H1 (cell line): ENCODE measurements around the gene GABRG3. TPM values are rescaled to one million over a fixed set of nuclear protein-coding genes. Genes with fewer than 3 reads are reported as not detected.

Source experiments
- CTCF ChIA-PET: fragments of 300-600 bp; sonication (Branson Sonifier 250); formaldehyde crosslinking; loops from one replicate; lab custom pipeline; 2021; ENCODE audit not compliant: partially characterized antibody; lab: Charles Lee
- POLR2A ChIA-PET: fragments of 300-600 bp; sonication (Branson Sonifier 250); formaldehyde crosslinking; loops from one replicate; lab custom pipeline; 2021; ENCODE audit warnings: inconsistent platforms; ENCODE audit not compliant: partially characterized antibody; lab: Charles Lee
- DNase-seq, 2 experiments: peaks; one replicate each; pipeline versions ENCODE4 v3.0.0 to v3.0.0-alpha.2; 2010 to 2022; ENCODE audit warnings: low spot score in 2 of 2, low read depth in 1 of 2, mixed read lengths in 1 of 2
- FAIRE-seq: peaks from 2 replicates; lab custom pipeline; 2011; peaks lifted over from hg19 to GRCh38; lab: Jason Lieb, UNC
- H2AFZ ChIP-seq: 2 replicates; pipeline ENCODE4 v1.8.1; 2012; ENCODE audit warnings: low read length, inconsistent platforms
- H2AK5ac ChIP-seq: 2 replicates; pipeline ENCODE4 v1.6.1; 2013; ENCODE audit warnings: low read depth, low read length
- H2BK120ac ChIP-seq: replicated peaks from 2 replicates; pipeline ENCODE3; 2013; ENCODE audit warnings: low read depth, low read length, inconsistent platforms
- H2BK12ac ChIP-seq: 2 replicates; pipeline ENCODE4 v1.6.1; 2013; ENCODE audit warnings: low read depth, low read length
- H2BK15ac ChIP-seq: 2 replicates; pipeline ENCODE4 v1.6.1; 2013; ENCODE audit warnings: low read length
- H2BK20ac ChIP-seq: 2 replicates; pipeline ENCODE4 v1.6.1; 2013; ENCODE audit warnings: low read length
- H2BK5ac ChIP-seq: 2 replicates; pipeline ENCODE4 v1.6.1; 2013; ENCODE audit warnings: low read depth, low read length
- H3K14ac ChIP-seq: 2 replicates; pipeline ENCODE4 v1.6.1; 2013; ENCODE audit warnings: inconsistent platforms; ENCODE audit not compliant: insufficient read length
- H3K18ac ChIP-seq: 2 replicates; pipeline ENCODE4 v1.6.1; 2013; ENCODE audit warnings: low read length; ENCODE audit errors: extremely low read depth
- H3K23ac ChIP-seq: 2 replicates; pipeline ENCODE4 v1.6.1; 2013; ENCODE audit warnings: inconsistent platforms; ENCODE audit not compliant: insufficient read length
- H3K23me2 ChIP-seq: 2 replicates; pipeline ENCODE4 v1.6.1; 2013; ENCODE audit warnings: low read depth, low read length
- H3K27ac ChIP-seq: 2 replicates; pipeline ENCODE4 v1.6.1; 2011; ENCODE audit warnings: low read depth, low read length, inconsistent platforms
- H3K27me3 ChIP-seq, 4 experiments: replicated peaks in 1 of 4; 1 replicate in 1 of 4; 2 replicates in 3 of 4; pipeline versions ENCODE4 v1.6.1 to v1.8.1; 2011 to 2013; ENCODE audit warnings: low read length in 3 of 4, mild to moderate bottlenecking in 3 of 4, inconsistent platforms in 2 of 4, mixed read lengths in 2 of 4, moderate library complexity in 1 of 4; ENCODE audit not compliant: control insufficient read depth in 3 of 4, insufficient read depth in 3 of 4; ENCODE audit errors: extremely low read depth in 1 of 4
- H3K36me3 ChIP-seq, 4 experiments: 2 replicates each; pipeline versions ENCODE4 v1.6.1 to v1.8.1; 2011 to 2013; ENCODE audit warnings: mild to moderate bottlenecking in 4 of 4, low read length in 3 of 4, moderate library complexity in 2 of 4, control low read depth in 1 of 4, inconsistent platforms in 1 of 4; ENCODE audit not compliant: insufficient read depth in 4 of 4, control insufficient read depth in 2 of 4
- H3K4ac ChIP-seq: replicated peaks from 2 replicates; pipeline ENCODE3; 2013; ENCODE audit warnings: low read length, low read depth, mixed read lengths, inconsistent platforms; ENCODE audit not compliant: insufficient read length
- H3K4me1 ChIP-seq, 4 experiments: replicated peaks in 1 of 4; 1 replicate in 1 of 4; 2 replicates in 3 of 4; pipeline versions ENCODE4 v1.6.1 to v1.8.1; 2011 to 2013; ENCODE audit warnings: low read length in 3 of 4, inconsistent platforms in 2 of 4, mixed read lengths in 1 of 4; ENCODE audit not compliant: insufficient read depth in 4 of 4, control insufficient read depth in 3 of 4
- H3K4me2 ChIP-seq, 2 experiments: 2 replicates each; pipeline versions ENCODE4 v1.6.1 to v1.8.1; 2011 to 2013; ENCODE audit warnings: low read depth in 2 of 2, low read length in 2 of 2, control low read depth in 1 of 2, inconsistent platforms in 1 of 2, mild to moderate bottlenecking in 1 of 2; ENCODE audit not compliant: insufficient read depth in 1 of 2
- H3K4me3 ChIP-seq, 4 experiments: fragments of 200-600, 300-600 bp in 1 of 4; sonication (generic), shearing (Covaris generic), sonication (Bioruptor Twin) in 1 of 4; 2 replicates each; pipeline versions ENCODE4 v1.5.1 to v1.8.1; 2011 to 2016; ENCODE audit warnings: low read length in 4 of 4, low read depth in 3 of 4, control low read depth in 2 of 4, inconsistent platforms in 2 of 4, mild to moderate bottlenecking in 2 of 4, mixed read lengths in 1 of 4, moderate library complexity in 1 of 4; ENCODE audit not compliant: insufficient read depth in 2 of 4; ENCODE audit errors: extremely low read depth in 1 of 4
- H3K56ac ChIP-seq: replicated peaks from 2 replicates; pipeline ENCODE3; 2013; ENCODE audit warnings: low read depth, mild to moderate bottlenecking, mixed read lengths, low read length, inconsistent platforms; ENCODE audit not compliant: insufficient read length
- H3K79me1 ChIP-seq: 2 replicates; pipeline ENCODE4 v1.6.1; 2013; ENCODE audit warnings: low read depth, low read length, control low read depth
- H3K79me2 ChIP-seq, 2 experiments: 2 replicates each; pipeline versions ENCODE4 v1.6.1 to v1.8.1; 2012 to 2013; ENCODE audit warnings: low read length in 2 of 2, mild to moderate bottlenecking in 2 of 2, inconsistent platforms in 1 of 2; ENCODE audit not compliant: insufficient read depth in 2 of 2, control insufficient read depth in 1 of 2
- H3K9ac ChIP-seq, 4 experiments: replicated peaks in 1 of 4; 1 replicate in 1 of 4; 2 replicates in 3 of 4; pipeline versions ENCODE4 v1.6.1 to v1.8.1; 2011 to 2013; ENCODE audit warnings: low read depth in 3 of 4, low read length in 3 of 4, control low read depth in 2 of 4, mild to moderate bottlenecking in 2 of 4, moderate library complexity in 2 of 4, inconsistent platforms in 1 of 4; ENCODE audit errors: extremely low read depth in 1 of 4
- H3K9me3 ChIP-seq, 2 experiments: 2 replicates each; pipeline versions ENCODE4 v1.6.1 to v1.8.1; 2012 to 2013; ENCODE audit warnings: mild to moderate bottlenecking in 2 of 2, moderate library complexity in 2 of 2, control low read depth in 1 of 2, inconsistent platforms in 1 of 2, low read depth in 1 of 2, low read length in 1 of 2, mixed read lengths in 1 of 2; ENCODE audit not compliant: insufficient read depth in 2 of 2
- H4K20me1 ChIP-seq, 2 experiments: replicated peaks in 1 of 2; 2 replicates each; pipeline versions ENCODE3 to v1.8.1; 2011 to 2013; ENCODE audit warnings: inconsistent platforms in 2 of 2, low read length in 2 of 2, mild to moderate bottlenecking in 1 of 2; ENCODE audit not compliant: insufficient read depth in 2 of 2, control insufficient read depth in 1 of 2
- H4K5ac ChIP-seq: 2 replicates; pipeline ENCODE4 v1.6.1; 2013; ENCODE audit warnings: low read length, low read depth, mixed read lengths, inconsistent platforms; ENCODE audit not compliant: insufficient read length
- H4K8ac ChIP-seq: 2 replicates; pipeline ENCODE4 v1.8.0; 2013; ENCODE audit warnings: mild to moderate bottlenecking, moderate library complexity, low read length, inconsistent platforms; ENCODE audit not compliant: insufficient read depth; ENCODE audit errors: extremely low read depth
- H4K91ac ChIP-seq: replicated peaks from 2 replicates; pipeline ENCODE3; 2013; ENCODE audit warnings: low read length, mixed read lengths, inconsistent platforms; ENCODE audit not compliant: insufficient read length
- KDM5A ChIP-seq: fragments of 200-600 bp; IDR thresholded peaks from 2 replicates; pipeline ENCODE4 v1.7.1; 2012; ENCODE audit warnings: mild to moderate bottlenecking, low read length, inconsistent platforms, mixed read lengths
- PHF8 ChIP-seq: fragments of 200-600 bp; sonication (generic); conservative IDR thresholded peaks from 2 replicates; pipeline ENCODE4 v1.7.1; 2012; ENCODE audit warnings: low read depth, mild to moderate bottlenecking, inconsistent platforms, low read length, moderate library complexity
- WGBS, 2 experiments: shearing (Covaris generic) in 1 of 2; methylation state at CpG; one replicate each; pipeline versions ENCODE4 v1.1.6 to v1.1.7; 2013 to 2015; ENCODE audit warnings: low lambda C conversion rate in 2 of 2, mixed read lengths in 2 of 2, inconsistent platforms in 1 of 2, low coverage in 1 of 2, missing lambda C conversion rate in 1 of 2; ENCODE audit not compliant: insufficient replicate concordance in 2 of 2, insufficient coverage in 1 of 2, insufficient read length in 1 of 2; ENCODE audit errors: extremely low coverage in 1 of 2, missing lambda C conversion rate in 1 of 2; 5-methylcytosine and 5-hydroxymethylcytosine counted together
- polyA plus RNA-seq, 7 experiments: library from polyadenylated mRNA; depleted of rRNA in 3 of 7; stranded (reverse) in 5 of 7; unstranded in 2 of 7; fragments of >200 nt in 5 of 7; fragments of 200-250 nt in 2 of 7; gene quantifications; 1 replicate in 5 of 7; 2 replicates in 1 of 7; 4 replicates in 1 of 7; pipeline versions ENCODE4 v1.2.1 to v1.2.3, GENCODE V29; 2011 to 2013; ENCODE audit warnings: missing spikeins in 2 of 7, mixed read lengths in 2 of 7
- total RNA-seq: library from RNA; stranded (reverse); fragmentation: NEBNext Ultra II Directional; extraction: Animal tissue kit (Norgen Biotek cat#: 25700); gene quantifications from 2 replicates; pipeline ENCODE4 v1.2.1, GENCODE V29; 2021

The GABRG3 gene
- total and polyA plus RNA-seq, 2 of the 8 experiments (the other 6 are each of a cell fraction or from before 2014, with no cell fraction given): 0.17 to 0.80 TPM

DNA sequence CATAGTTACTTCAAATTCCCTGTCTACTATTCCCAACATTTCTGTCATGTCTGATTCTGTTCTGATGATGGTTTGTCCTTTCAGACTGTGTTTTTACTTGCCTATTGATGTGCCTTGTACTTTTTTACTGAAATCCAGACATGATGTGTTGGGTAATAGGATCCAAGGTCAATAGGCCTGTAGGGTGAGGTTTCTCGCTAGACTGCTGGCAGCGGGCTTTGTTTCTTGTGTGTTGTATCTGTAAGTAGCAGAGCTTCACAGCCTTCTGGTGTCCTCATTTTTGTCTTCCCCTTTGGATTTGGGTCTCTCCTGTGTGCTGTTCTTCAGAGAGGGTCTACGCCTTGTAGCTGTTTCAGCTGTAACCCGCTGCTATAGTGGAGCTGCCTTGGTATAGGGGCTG is 140.3 kb downstream of the GABRG3 start:
- Histone ChIP-seq H3K27me3 (no peaks in the 10 kb centered on the region), H3K14ac (no peak overlapping the region), H2BK20ac (no peak overlapping the region), H2BK120ac (no peak overlapping the region), H3K79me1 (no peaks in the 10 kb centered on the region), H3K4ac (no peak overlapping the region), H3K36me3 (no peaks in the 10 kb centered on the region), H3K27ac (no peak overlapping the region), H3K4me2 (no peak overlapping the region), H2AK5ac (no peak overlapping the region), H3K79me2 (no peaks in the 10 kb centered on the region), H2BK15ac (no peak overlapping the region; the same call in 1 of the 2 replicates), H3K9ac (no peak overlapping the region), H4K91ac (no peak overlapping the region), H2AFZ (peak overlapping the region; percentile 70; the same call in 1 of the 2 replicates), H3K18ac (no peak overlapping the region), H3K23me2 (no peaks in the 10 kb centered on the region), H3K4me3 (no peak overlapping the region), H3K9me3 (no peaks in the 10 kb centered on the region), H4K8ac (no peak overlapping the region), H3K56ac (no peak overlapping the region), H3K4me1 (0 out of 7 replicates have a peak, but pooled peaks cover 0 to 3% (median 0%) of the 10 kb centered on the region in 4 experiments), H3K23ac (no peak overlapping the region), H2BK5ac (no peak overlapping the region), H2BK12ac (no peak overlapping the region), H4K5ac (no peak overlapping the region), H4K20me1 (no peaks in the 10 kb centered on the region)
- TF ChIP-seq KDM5A (no peak), PHF8 (no peak)
- ChIA-PET CTCF (interaction anchor here (1.0 to 1.6 kb wide), 2 partner anchors 15 to 248 kb away, joined by 4 to 5 read pairs; no protein-coding TSS in a partner anchor), POLR2A (no interaction called here)
- DNase-seq: no peak
- WGBS, 2 experiments: 90% methylated on average over 4 of the region's 4 CpGs; no CpG with 5 or more reads in 1 of the 2 experiments
- no peak for FAIRE-seq
